ENCODE measurements around the gene DLEC1. TPM values are rescaled to one million over a fixed set of nuclear protein-coding genes. Genes with fewer than 3 reads are reported as not detected.

DLEC1 gene, protein sequence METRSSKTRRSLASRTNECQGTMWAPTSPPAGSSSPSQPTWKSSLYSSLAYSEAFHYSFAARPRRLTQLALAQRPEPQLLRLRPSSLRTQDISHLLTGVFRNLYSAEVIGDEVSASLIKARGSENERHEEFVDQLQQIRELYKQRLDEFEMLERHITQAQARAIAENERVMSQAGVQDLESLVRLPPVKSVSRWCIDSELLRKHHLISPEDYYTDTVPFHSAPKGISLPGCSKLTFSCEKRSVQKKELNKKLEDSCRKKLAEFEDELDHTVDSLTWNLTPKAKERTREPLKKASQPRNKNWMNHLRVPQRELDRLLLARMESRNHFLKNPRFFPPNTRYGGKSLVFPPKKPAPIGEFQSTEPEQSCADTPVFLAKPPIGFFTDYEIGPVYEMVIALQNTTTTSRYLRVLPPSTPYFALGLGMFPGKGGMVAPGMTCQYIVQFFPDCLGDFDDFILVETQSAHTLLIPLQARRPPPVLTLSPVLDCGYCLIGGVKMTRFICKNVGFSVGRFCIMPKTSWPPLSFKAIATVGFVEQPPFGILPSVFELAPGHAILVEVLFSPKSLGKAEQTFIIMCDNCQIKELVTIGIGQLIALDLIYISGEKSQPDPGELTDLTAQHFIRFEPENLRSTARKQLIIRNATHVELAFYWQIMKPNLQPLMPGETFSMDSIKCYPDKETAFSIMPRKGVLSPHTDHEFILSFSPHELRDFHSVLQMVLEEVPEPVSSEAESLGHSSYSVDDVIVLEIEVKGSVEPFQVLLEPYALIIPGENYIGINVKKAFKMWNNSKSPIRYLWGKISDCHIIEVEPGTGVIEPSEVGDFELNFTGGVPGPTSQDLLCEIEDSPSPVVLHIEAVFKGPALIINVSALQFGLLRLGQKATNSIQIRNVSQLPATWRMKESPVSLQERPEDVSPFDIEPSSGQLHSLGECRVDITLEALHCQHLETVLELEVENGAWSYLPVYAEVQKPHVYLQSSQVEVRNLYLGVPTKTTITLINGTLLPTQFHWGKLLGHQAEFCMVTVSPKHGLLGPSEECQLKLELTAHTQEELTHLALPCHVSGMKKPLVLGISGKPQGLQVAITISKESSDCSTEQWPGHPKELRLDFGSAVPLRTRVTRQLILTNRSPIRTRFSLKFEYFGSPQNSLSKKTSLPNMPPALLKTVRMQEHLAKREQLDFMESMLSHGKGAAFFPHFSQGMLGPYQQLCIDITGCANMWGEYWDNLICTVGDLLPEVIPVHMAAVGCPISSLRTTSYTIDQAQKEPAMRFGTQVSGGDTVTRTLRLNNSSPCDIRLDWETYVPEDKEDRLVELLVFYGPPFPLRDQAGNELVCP (N-terminal part only)
- 0.22 TPM for total RNA-seq
- under 1 TPM; 0.17 to 0.87 (median 0.34) TPM for polyA plus RNA-seq (ENCODE audit: insufficient read depth in 1 of 8, insufficient read length in 8 of 8, low replicate concordance in 1 of 8)
- long read RNA-seq, donor 1 = 0 reads
- long read RNA-seq, donor 2 = 0 reads
- long read RNA-seq, donor 3, partial matches to known transcripts = 24 of 24 reads
- long read RNA-seq, donor 3, other reads (novel, unspliced or antisense) = 0 of 24 reads
- long read RNA-seq, donor 4 = 0 reads
- long read RNA-seq, donor 5, partial matches to known transcripts = 26 of 26 reads
- long read RNA-seq, donor 5, other reads (novel, unspliced or antisense) = 0 of 26 reads
- long read RNA-seq, donor 6, partial matches to known transcripts = 22 of 32 reads
- long read RNA-seq, donor 6, other reads (novel, unspliced or antisense) = 10 of 32 reads
- long read RNA-seq, donor 7 = 0 reads
- long read RNA-seq, donor 8, partial matches to known transcripts = 0 of 6 reads
- long read RNA-seq, donor 8, other reads (novel, unspliced or antisense) = 6 of 6 reads
- long read RNA-seq, donor 9 = 0 reads
- long read RNA-seq, donor 10 = 0 reads
- long read RNA-seq, donor 11 = 0 reads

DNA sequence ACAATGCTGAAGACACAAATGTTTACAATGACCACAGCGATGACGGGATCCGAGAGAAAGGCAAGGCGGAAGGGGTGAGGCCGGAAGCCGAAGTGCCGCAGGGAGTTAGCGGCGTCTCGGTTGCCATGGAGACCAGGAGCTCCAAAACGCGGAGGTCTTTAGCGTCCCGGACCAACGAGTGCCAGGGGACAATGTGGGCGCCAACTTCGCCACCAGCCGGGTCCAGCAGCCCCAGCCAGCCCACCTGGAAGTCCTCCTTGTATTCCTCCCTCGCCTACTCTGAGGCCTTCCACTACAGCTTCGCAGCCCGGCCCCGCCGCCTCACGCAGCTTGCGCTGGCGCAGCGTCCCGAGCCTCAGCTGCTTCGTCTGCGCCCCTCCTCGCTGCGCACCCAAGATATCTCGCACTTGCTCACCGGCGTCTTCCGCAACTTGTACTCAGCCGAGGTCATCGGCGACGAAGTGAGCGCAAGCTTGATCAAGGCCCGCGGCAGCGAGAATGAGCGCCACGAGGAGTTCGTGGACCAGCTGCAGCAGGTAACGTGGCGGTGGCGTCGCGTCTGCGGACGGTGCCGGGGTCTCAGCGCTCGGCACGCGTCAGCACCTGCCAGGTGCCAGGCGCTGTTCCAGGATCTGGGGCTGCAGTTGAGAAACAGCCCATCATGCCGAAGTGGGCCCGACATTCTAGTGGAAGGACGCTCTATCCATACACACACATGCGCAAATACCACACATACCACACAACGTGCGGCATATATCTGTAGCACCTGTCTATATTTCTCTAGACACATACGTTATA lies at the start of gene DLEC1:
DLEC1 (plus strand) TSS at position 108 of the 798 bp plus-strand sequence; CDS start at position 126, 18 bp downstream.
- Histone ChIP-seq H3K27ac (ENCODE audit: low read length) (no peak within 1 kb of the TSS), H3K36me3 (ENCODE audit: control insufficient read depth, insufficient read depth, low read length) (no peaks in the 10 kb centered on the region), H3K27me3 (ENCODE audit: control insufficient read depth, insufficient read depth, low read length) (peaks cover 22% of the 10 kb centered on the region), H3K4me1 (ENCODE audit: control insufficient read depth, insufficient read depth, low read length) (peaks cover 12% of the 10 kb centered on the region), H3K4me3 (ENCODE audit: low read length) (peak within 1 kb of the TSS; percentile 43), H3K9me3 (replicated peaks; ENCODE audit: control insufficient read depth, low read depth, low read length) (no peaks in the 10 kb centered on the region)
- WGBS (ENCODE audit: insufficient coverage) = under 1% methylated on average over 61 of the region's 67 CpGs
- DNase-seq = peak; percentile 84

DNA sequence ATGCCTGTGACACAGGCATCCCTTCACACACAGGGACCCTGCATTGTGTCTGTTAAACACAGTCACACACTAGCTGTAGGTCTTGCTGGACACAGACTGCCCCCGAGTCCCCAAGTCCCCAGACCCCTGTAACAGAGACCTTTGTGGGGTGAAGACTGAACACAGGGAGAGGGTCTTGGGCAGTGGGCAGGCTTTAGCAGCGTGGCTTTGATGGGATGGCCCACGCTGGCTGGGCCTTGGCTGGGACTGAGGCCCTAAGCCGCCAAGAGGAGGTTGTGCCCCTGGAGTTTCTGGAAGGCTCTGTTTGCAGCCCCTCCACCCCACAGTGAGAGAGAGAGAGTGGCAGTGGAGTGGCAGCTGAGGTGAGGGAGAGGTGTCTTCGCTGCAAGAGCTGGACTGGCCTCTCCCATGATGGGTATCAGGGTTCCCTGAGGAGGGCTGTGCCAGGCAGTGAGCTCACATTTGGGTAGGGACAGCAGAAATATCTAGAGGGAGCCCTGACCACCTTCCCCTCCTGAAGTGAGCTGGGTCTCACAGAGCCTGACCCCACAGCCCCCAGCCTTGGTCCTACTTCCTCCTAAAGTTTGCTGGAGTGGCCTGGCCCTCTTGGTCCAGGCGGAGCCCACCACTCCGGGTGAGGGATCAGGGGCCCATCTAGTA lies 49.1 kb upstream of the DLEC1 start:
- Histone ChIP-seq H3K36me3 (ENCODE audit: control insufficient read depth, insufficient read depth, low read length) (no peaks in the 10 kb centered on the region), H3K4me3 (ENCODE audit: low read length) (no peak overlapping the region), H3K9me3 (replicated peaks; ENCODE audit: control insufficient read depth, low read depth, low read length) (no peaks in the 10 kb centered on the region), H3K27ac (ENCODE audit: low read length) (no peak overlapping the region), H3K27me3 (ENCODE audit: control insufficient read depth, insufficient read depth, low read length) (no peaks in the 10 kb centered on the region), H3K4me1 (ENCODE audit: control insufficient read depth, insufficient read depth, low read length) (peaks cover 18% of the 10 kb centered on the region)
- no peak for DNase-seq
- 100% methylated on average over 3 of the region's 7 CpGs for WGBS (ENCODE audit: insufficient coverage)

DNA sequence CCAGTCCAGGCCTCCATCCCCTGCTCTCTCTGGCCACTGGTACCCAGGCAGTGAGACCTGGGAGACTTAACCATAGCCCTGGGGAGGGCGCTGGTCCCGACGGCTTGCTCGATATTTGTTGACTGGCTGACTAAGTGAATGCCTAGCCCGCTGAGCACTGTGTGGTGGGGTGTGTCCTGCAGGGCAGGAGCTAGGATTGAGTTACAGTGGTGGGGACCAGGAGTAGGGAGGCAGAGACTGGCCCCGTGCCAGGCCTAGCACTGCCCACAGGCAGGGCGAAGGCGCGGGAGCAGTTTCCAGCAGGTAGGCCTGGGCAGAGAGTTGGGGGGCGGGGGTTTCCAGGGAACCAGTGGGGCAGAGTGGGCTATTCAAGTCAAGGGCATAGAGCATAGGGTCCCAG lies 48.5 kb upstream of the DLEC1 start, which contains the start of gene VILL:
VILL (plus strand) TSS at position 260 of the 400 bp plus-strand sequence. CDS start 2,887 bp downstream, outside the sequence.
- Histone ChIP-seq H3K9me3 (replicated peaks; ENCODE audit: control insufficient read depth, low read depth, low read length) (no peaks in the 10 kb centered on the region), H3K4me3 (ENCODE audit: low read length) (no peak within 1 kb of the TSS), H3K27me3 (ENCODE audit: control insufficient read depth, insufficient read depth, low read length) (no peaks in the 10 kb centered on the region), H3K27ac (ENCODE audit: low read length) (no peak within 1 kb of the TSS), H3K4me1 (ENCODE audit: control insufficient read depth, insufficient read depth, low read length) (peaks cover 18% of the 10 kb centered on the region), H3K36me3 (ENCODE audit: control insufficient read depth, insufficient read depth, low read length) (peaks cover 3% of the 10 kb centered on the region)
- peak; percentile 29 for DNase-seq
- WGBS (ENCODE audit: insufficient coverage) = 76% methylated on average over 10 of the region's 10 CpGs

DNA sequence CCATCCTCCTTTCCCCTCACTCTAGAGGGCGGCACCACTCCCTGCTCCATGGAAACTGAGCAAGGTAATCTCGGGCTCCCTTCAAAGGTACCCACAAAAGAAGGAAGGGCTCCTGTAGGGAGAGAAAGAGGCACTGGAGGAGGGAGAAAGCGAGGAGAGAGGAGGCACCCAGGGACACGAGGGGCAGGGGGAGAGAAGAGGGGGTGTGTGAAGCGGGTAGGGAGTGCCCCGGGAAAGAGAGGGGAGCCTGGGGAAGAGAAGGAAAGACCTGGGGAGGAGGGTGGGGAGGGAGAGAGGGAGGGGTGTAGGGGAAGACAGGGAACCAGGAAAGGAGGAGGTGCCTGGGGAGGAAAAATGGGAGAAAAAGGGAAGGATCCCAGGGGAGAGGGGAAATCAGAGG lies 47.9 kb upstream of the DLEC1 start:
- no peaks in the 10 kb centered on the region for H3K27me3 ChIP-seq (ENCODE audit: control insufficient read depth, insufficient read depth, low read length)
- peaks cover 9% of the 10 kb centered on the region for H3K36me3 ChIP-seq (ENCODE audit: control insufficient read depth, insufficient read depth, low read length)
- H3K4me3 ChIP-seq (ENCODE audit: low read length) = no peak overlapping the region
- 27% methylated on average over 5 of the region's 6 CpGs for WGBS (ENCODE audit: insufficient coverage)
- no peak overlapping the region for H3K27ac ChIP-seq (ENCODE audit: low read length)
- H3K4me1 ChIP-seq (ENCODE audit: control insufficient read depth, insufficient read depth, low read length) = peaks cover 18% of the 10 kb centered on the region
- H3K9me3 ChIP-seq (replicated peaks; ENCODE audit: control insufficient read depth, low read depth, low read length) = no peaks in the 10 kb centered on the region
- DNase-seq = no peak

DNA sequence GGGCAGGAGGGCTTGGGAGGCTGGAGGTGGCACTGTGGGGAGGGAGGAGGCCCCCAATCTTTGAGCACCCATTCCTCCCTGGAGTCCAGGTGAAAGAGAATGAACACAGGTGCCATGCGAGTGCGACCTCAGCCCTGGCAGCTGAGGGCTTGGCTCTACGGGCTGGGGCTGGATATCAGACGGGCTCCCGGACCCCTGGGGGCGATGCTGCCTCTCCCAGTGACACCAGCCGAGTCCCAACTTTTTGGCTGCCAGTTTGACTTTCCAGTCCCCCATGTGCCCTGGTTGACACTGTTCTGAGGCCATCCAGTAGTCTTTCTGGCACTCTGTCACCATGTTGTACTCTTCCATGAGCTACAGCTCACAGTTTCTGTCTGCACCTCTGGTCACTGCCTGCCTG lies 47.2 kb upstream of the DLEC1 start:
- peaks cover 12% of the 10 kb centered on the region for H3K36me3 ChIP-seq (ENCODE audit: control insufficient read depth, insufficient read depth, low read length)
- WGBS (ENCODE audit: insufficient coverage) = 79% methylated on average over 7 of the region's 7 CpGs
- no peaks in the 10 kb centered on the region for H3K27me3 ChIP-seq (ENCODE audit: control insufficient read depth, insufficient read depth, low read length)
- H3K4me1 ChIP-seq (ENCODE audit: control insufficient read depth, insufficient read depth, low read length) = peaks cover 18% of the 10 kb centered on the region
- no peak for DNase-seq
- H3K9me3 ChIP-seq (replicated peaks; ENCODE audit: control insufficient read depth, low read depth, low read length) = no peaks in the 10 kb centered on the region
- H3K4me3 ChIP-seq (ENCODE audit: low read length) = no peak overlapping the region
- no peak overlapping the region for H3K27ac ChIP-seq (ENCODE audit: low read length)

DNA sequence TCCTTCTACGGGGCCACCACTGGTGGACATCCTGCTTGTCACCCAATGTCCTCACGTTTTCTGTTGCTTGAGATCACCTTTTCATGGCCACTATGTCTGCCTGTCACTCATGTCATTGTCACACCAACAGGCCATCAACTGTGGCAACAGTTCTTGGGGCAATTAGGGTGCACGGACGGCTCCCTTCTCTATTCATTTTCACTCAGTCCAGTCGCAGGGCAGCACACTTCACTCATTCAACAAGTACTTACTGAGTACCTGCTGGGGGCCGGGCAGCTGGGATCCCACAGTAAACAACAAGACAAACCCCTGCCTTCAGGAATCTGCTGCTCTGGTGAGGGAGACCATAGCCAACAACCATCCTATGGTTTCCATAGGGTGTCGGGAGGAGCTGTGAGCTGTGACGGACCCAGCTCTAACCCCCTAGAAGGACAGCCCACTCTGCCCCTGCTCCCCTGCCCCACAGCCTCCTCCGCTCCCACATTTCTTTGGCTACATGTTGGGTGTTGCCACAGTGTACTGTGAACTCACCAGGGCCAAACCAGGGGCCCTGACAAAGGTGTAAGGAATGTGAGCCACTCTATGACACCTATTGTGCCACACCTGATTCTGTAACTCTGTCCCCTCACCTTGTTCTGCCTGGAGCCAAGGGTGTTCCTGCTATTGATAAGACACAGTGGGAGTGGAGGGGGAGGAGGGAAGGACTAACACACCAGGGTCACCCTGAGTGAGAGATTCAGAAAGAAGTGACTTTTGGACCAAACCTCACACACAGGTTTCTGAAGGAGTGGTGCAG lies 46.5 kb upstream of the DLEC1 start:
- Histone ChIP-seq H3K9me3 (replicated peaks; ENCODE audit: control insufficient read depth, low read depth, low read length) (no peaks in the 10 kb centered on the region), H3K4me3 (ENCODE audit: low read length) (no peak overlapping the region), H3K4me1 (ENCODE audit: control insufficient read depth, insufficient read depth, low read length) (peaks cover 20% of the 10 kb centered on the region), H3K27me3 (ENCODE audit: control insufficient read depth, insufficient read depth, low read length) (no peaks in the 10 kb centered on the region), H3K27ac (ENCODE audit: low read length) (no peak overlapping the region), H3K36me3 (ENCODE audit: control insufficient read depth, insufficient read depth, low read length) (peaks cover 17% of the 10 kb centered on the region)
- DNase-seq = no peak
- WGBS (ENCODE audit: insufficient coverage) = 71% methylated on average over 4 of the region's 9 CpGs

DNA sequence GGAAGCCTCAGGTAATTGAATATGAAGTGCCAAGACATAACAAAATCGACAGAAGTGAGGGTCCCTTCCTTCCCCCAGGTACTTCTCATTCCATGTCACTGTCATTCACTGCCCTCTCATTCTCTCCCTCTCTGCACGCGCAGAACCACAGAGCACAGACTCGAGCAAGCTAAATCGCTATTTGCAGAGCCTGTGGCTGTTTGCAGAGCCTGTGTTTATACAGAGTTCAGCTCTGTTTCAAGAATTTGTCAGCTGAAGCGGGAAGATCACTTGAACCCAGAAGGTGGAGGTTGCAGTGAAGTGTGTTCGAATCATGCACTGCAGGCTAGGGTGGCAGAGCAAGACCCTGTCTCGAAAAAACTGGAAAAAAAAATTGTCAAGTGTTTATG lies 45.9 kb upstream of the DLEC1 start:
- Histone ChIP-seq H3K36me3 (ENCODE audit: control insufficient read depth, insufficient read depth, low read length) (peaks cover 17% of the 10 kb centered on the region), H3K9me3 (replicated peaks; ENCODE audit: control insufficient read depth, low read depth, low read length) (no peaks in the 10 kb centered on the region), H3K4me1 (ENCODE audit: control insufficient read depth, insufficient read depth, low read length) (peaks cover 24% of the 10 kb centered on the region), H3K27me3 (ENCODE audit: control insufficient read depth, insufficient read depth, low read length) (no peaks in the 10 kb centered on the region), H3K4me3 (ENCODE audit: low read length) (no peak overlapping the region), H3K27ac (ENCODE audit: low read length) (no peak overlapping the region)
- WGBS (ENCODE audit: insufficient coverage) = 92% methylated on average over 7 of the region's 8 CpGs
- no peak for DNase-seq

DNA sequence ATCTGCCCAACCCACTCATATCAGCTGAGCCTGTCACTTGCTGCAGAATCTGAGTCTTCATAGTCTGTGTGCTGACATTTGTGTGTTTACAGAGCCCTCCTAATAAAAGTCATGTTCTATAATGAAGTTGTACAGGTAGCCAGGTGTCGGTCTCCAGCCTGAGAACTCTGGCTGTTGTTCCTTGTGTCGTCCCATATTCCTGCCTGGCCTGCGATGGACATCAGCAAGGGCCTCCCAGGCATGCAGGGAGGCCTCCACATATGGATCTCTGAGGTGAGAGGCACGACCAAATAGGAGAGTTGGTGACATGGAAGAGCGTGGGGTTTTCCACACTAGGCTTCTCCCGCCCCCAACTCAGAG lies 45.6 kb upstream of the DLEC1 start:
- Histone ChIP-seq H3K36me3 (ENCODE audit: control insufficient read depth, insufficient read depth, low read length) (peaks cover 17% of the 10 kb centered on the region), H3K27me3 (ENCODE audit: control insufficient read depth, insufficient read depth, low read length) (no peaks in the 10 kb centered on the region), H3K27ac (ENCODE audit: low read length) (peak overlapping the region; percentile 85), H3K4me3 (ENCODE audit: low read length) (peak overlapping the region; percentile 65), H3K4me1 (ENCODE audit: control insufficient read depth, insufficient read depth, low read length) (peaks cover 28% of the 10 kb centered on the region), H3K9me3 (replicated peaks; ENCODE audit: control insufficient read depth, low read depth, low read length) (no peaks in the 10 kb centered on the region)
- no peak for DNase-seq
- no CpG with 5 or more reads among the region's 6 CpGs for WGBS (ENCODE audit: insufficient coverage)
